Neutrophil (primary cell): ENCODE results near the gene MRPL41.

Source experiments
- H3K27ac ChIP-seq: fragments of 200-600 bp; sonication (generic); 2 replicates; pipeline ENCODE4 v1.5.1; 2016; ENCODE audit warnings: mild to moderate bottlenecking, moderate library complexity
- H3K27me3 ChIP-seq: fragments of 200-600 bp; sonication (generic); 2 replicates; pipeline ENCODE4 v1.6.0; 2016; ENCODE audit warnings: mild to moderate bottlenecking
- H3K36me3 ChIP-seq: fragments of 200-600 bp; sonication (generic); 2 replicates; pipeline ENCODE4 v1.5.1; 2017
- H3K4me1 ChIP-seq, 2 experiments: fragments of 200-600 bp in 1 of 2; sonication (generic) in 1 of 2; 1 replicate in 1 of 2; 2 replicates in 1 of 2; pipeline versions ENCODE4 v1.5.1 to v1.6.1; 2013 to 2016; ENCODE audit warnings: low read depth in 1 of 2, low read length in 1 of 2, mild to moderate bottlenecking in 1 of 2, moderate library complexity in 1 of 2; ENCODE audit not compliant: control insufficient read depth in 1 of 2, insufficient read depth in 1 of 2
- H3K4me3 ChIP-seq, 2 experiments: fragments of 200-600 bp in 1 of 2; sonication (generic) in 1 of 2; 1 replicate in 1 of 2; 2 replicates in 1 of 2; pipeline ENCODE4 v1.5.1; 2013 to 2016; ENCODE audit warnings: low read depth in 1 of 2, low read length in 1 of 2, mild to moderate bottlenecking in 1 of 2, moderate library complexity in 1 of 2
- H3K9me3 ChIP-seq: fragments of 200-600 bp; sonication (generic); 2 replicates; pipeline ENCODE4 v1.5.1; 2016
- TF ChIP-seq, protein P1 (sequence below): fragments of 200-600 bp; sonication (generic); IDR thresholded peaks from 2 replicates; pipeline ENCODE4 v1.5.1; 2016; ENCODE audit warnings: antibody characterized with exemption

Gene MRPL41

DNA sequence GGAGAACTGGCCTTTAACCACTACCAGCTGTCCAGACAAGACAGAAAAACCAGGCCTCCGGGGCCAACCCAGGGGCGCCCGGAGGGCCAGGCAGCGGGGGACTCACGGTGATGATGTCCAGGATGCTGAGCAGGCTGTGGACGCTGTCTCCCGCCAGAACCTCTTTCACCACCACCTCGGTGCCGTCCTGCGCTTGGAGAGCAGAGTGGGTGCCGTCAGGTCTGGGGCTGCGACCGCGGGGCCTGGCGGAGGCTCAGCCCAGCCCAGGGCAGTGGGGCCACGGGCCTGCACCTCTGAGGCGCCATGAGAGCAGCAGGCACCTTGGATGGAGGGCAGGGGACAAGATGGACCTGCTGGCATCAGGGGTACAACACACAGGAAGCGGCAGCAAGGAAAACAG lies 11.1 kb upstream of the MRPL41 start:
- no peaks in the 10 kb centered on the region for H3K27me3 ChIP-seq
- H3K4me3 ChIP-seq: no peak overlapping the region
- H3K4me1 ChIP-seq: no peaks in the 10 kb centered on the region
- TF ChIP-seq, protein P1, sequence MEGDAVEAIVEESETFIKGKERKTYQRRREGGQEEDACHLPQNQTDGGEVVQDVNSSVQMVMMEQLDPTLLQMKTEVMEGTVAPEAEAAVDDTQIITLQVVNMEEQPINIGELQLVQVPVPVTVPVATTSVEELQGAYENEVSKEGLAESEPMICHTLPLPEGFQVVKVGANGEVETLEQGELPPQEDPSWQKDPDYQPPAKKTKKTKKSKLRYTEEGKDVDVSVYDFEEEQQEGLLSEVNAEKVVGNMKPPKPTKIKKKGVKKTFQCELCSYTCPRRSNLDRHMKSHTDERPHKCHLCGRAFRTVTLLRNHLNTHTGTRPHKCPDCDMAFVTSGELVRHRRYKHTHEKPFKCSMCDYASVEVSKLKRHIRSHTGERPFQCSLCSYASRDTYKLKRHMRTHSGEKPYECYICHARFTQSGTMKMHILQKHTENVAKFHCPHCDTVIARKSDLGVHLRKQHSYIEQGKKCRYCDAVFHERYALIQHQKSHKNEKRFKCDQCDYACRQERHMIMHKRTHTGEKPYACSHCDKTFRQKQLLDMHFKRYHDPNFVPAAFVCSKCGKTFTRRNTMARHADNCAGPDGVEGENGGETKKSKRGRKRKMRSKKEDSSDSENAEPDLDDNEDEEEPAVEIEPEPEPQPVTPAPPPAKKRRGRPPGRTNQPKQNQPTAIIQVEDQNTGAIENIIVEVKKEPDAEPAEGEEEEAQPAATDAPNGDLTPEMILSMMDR: no peak
- H3K36me3 ChIP-seq: no peaks in the 10 kb centered on the region
- H3K9me3 ChIP-seq: no peaks in the 10 kb centered on the region
- H3K27ac ChIP-seq: no peak overlapping the region

DNA sequence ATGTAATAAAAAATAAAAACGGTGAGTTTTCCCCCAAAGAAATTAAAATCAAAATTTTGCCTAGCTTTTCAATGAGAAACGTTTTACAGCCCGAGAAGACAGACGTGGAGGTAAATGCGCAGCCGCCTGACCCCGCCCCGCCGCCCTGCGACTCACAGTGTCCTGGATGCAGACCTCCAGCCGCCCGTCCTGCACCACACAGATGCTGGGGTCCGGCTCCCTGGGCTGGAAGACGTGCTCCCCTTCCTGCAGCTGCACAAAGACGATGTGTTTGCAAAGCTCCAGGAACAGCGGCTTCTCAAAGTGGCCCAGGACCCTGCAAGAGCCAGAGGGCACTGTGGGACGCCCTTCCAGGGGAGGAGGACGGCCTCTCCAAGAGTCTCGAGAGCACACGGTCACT lies 9.2 kb upstream of the MRPL41 start:
- no peaks in the 10 kb centered on the region for H3K27me3 ChIP-seq
- H3K27ac ChIP-seq: no peak overlapping the region
- no peaks in the 10 kb centered on the region for H3K9me3 ChIP-seq
- TF ChIP-seq, protein P1: no peak
- H3K36me3 ChIP-seq: no peaks in the 10 kb centered on the region
- no peak overlapping the region for H3K4me3 ChIP-seq
- H3K4me1 ChIP-seq: no peaks in the 10 kb centered on the region

DNA sequence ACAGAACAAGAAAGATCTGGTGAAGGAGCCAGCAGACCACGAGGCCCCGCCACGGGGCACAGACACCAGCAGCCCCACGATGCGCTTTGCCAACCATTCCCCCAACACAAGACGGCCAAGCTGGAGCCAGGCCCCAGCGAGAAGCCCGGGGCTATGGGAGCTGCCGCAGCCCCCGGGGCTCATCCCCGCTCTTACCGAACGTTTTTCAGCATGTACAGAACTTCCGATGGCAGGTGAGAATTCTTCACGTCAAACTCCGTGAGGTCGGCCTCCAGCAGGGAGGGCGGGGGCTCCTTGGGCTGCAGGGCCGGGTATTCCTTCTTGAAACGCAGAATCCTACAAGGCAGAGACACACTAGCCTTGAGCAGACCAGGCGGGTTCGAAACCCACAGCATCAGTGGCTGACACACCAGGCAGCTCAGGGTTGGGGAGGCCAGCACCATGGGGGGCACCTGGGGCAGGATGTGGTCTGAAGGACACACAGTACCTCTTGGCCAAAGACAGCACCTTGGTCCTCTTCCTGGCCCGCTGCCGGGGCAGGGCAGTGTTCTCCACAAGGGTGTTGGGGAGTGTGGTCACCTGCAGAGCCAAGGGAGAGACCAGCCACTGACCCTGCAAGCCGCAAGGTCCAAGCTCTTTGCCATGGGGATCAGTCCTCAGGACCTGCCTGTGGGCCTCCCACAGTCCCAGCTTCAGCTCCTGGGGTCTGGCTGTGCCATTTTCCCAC lies 8.3 kb upstream of the MRPL41 start:
- Histone ChIP-seq H3K4me3 (no peak overlapping the region), H3K27ac (no peak overlapping the region), H3K4me1 (no peaks in the 10 kb centered on the region), H3K9me3 (no peaks in the 10 kb centered on the region), H3K27me3 (no peaks in the 10 kb centered on the region), H3K36me3 (no peaks in the 10 kb centered on the region)
- TF ChIP-seq, protein P1: no peak

DNA sequence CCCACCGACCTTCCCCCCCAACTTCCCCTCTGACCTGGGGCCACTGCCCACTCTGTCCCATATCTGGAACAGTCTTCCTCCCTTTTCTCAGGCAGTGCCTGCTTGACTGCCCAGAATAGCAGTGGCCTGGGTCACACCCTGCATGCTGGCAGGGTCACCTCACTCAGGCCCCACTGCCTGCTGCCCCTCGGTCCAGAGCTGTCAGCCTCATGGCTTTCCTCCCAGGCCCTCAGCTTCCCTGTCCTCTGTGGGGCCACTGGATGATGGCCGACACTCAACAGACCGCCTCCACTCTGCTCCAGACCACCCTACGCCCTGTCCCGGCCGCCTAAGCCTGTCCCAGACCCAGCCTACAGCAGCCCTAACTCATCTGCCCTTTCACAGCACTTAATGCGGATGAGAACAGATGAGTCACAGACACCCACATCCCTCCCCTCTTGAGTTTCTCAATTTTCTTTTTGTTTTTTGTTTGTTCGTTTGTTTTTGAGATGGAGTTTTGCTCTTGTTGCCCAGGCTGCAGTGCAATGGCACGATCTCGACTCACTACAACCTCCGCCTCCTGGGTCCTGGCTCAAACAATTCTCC lies 7.4 kb upstream of the MRPL41 start:
- Histone ChIP-seq H3K27me3 (no peaks in the 10 kb centered on the region), H3K4me1 (no peaks in the 10 kb centered on the region), H3K36me3 (no peaks in the 10 kb centered on the region), H3K9me3 (no peaks in the 10 kb centered on the region), H3K27ac (no peak overlapping the region), H3K4me3 (no peak overlapping the region)
- TF ChIP-seq, protein P1: no peak

DNA sequence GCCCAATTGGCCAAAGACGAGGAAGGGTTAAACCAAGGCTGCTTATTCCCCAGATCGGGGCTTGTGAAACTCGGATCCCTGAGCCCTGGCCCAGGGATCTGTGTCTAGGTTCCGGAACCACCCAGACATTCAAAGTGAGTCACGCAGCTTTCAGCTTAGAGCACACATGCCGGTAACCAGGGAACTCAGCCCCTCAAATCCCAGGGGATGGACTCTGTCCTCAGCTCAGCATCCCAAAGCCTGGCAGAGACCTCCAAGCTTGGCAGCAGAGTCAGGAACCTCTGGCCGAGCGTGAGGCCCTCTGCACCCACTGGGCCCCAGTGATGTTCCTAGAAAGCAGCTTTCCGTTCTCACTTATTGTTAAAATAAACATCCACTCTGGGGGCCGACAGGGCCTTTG lies 6.6 kb upstream of the MRPL41 start:
- H3K27me3 ChIP-seq: peaks cover 4% of the 10 kb centered on the region
- H3K36me3 ChIP-seq: no peaks in the 10 kb centered on the region
- peaks cover 0 to under 1% of the 10 kb centered on the region in 2 experiments for H3K4me1 ChIP-seq
- no peak overlapping the region for H3K27ac ChIP-seq
- no peak overlapping the region for H3K4me3 ChIP-seq
- TF ChIP-seq, protein P1: no peak
- H3K9me3 ChIP-seq: no peaks in the 10 kb centered on the region
